Coronary artery (tissue), 2 donors: Measurements from ENCODE around the gene TNS4.

ENCODE experiments used
- DNase-seq: peaks from one replicate; pipeline ENCODE4 v3.0.0-alpha.2; 2017; ENCODE audit warnings: low spot score
- H3K27ac ChIP-seq, 2 donors: fragments of 200-600 bp; sonication (generic); one replicate each; pipeline ENCODE4 v1.5.1; 2016 to 2019
- H3K4me3 ChIP-seq: fragments of 200-600 bp; sonication (generic); 2 replicates; pipeline ENCODE4 v1.5.1; 2016; ENCODE audit warnings: mild to moderate bottlenecking, moderate library complexity
- TF ChIP-seq, protein P1 (sequence below): fragments of 200-600 bp; sonication (generic); IDR thresholded peaks from one replicate; pipeline ENCODE4 v1.5.1; 2019; ENCODE audit warnings: antibody characterized with exemption

TNS4 gene

DNA sequence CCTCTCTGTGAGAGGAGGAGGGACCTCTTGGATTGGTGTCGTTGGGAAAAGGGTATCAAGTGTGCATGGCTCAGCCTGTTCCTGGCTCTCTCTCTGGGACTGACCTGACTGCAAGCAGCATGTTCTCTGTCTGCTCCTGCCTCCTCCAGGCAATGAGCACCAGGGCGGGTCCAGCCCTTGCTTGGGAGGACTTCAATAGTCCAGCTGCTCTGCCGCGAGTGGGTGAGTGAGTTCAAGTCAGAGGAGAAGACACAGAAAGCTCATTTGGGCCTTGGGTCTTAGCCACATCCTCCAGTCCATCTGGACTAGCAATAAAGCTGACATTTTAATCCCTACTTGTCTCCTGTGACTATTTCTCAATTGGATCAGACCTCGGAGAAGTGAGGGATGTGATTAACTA, 25.2 kb upstream of the TNS4 start:
- TF ChIP-seq, protein P1, sequence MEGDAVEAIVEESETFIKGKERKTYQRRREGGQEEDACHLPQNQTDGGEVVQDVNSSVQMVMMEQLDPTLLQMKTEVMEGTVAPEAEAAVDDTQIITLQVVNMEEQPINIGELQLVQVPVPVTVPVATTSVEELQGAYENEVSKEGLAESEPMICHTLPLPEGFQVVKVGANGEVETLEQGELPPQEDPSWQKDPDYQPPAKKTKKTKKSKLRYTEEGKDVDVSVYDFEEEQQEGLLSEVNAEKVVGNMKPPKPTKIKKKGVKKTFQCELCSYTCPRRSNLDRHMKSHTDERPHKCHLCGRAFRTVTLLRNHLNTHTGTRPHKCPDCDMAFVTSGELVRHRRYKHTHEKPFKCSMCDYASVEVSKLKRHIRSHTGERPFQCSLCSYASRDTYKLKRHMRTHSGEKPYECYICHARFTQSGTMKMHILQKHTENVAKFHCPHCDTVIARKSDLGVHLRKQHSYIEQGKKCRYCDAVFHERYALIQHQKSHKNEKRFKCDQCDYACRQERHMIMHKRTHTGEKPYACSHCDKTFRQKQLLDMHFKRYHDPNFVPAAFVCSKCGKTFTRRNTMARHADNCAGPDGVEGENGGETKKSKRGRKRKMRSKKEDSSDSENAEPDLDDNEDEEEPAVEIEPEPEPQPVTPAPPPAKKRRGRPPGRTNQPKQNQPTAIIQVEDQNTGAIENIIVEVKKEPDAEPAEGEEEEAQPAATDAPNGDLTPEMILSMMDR = no peak
- DNase-seq = peak; percentile 78
- H3K27ac ChIP-seq = no peak overlapping the region

DNA sequence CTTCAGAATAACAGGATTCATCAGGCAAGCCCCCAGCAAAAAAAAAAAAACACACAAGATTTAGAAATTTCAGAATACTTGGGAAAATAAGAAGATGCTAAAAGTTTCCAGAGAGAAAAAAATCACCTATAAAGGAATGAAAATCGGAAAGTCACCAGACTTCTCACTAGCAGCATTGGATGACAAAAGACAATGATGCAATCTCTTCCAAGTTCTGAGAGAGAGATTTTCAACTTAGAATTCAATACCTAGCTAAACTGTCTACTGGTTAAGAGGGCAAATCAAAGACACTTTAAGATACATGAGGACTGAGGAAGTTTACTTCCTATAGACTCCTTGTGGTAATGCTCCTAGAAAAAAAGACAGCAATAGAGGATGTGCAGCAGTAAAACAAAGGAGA, 23.9 kb upstream of the TNS4 start:
- H3K4me3 ChIP-seq = no peak overlapping the region
- no peak for DNase-seq
- TF ChIP-seq, protein P1 = no peak
- no peak overlapping the region for H3K27ac ChIP-seq

More for the DNA sequence above, 25.2 kb upstream of the TNS4 start:
- H3K4me3 ChIP-seq = no peak overlapping the region

DNA sequence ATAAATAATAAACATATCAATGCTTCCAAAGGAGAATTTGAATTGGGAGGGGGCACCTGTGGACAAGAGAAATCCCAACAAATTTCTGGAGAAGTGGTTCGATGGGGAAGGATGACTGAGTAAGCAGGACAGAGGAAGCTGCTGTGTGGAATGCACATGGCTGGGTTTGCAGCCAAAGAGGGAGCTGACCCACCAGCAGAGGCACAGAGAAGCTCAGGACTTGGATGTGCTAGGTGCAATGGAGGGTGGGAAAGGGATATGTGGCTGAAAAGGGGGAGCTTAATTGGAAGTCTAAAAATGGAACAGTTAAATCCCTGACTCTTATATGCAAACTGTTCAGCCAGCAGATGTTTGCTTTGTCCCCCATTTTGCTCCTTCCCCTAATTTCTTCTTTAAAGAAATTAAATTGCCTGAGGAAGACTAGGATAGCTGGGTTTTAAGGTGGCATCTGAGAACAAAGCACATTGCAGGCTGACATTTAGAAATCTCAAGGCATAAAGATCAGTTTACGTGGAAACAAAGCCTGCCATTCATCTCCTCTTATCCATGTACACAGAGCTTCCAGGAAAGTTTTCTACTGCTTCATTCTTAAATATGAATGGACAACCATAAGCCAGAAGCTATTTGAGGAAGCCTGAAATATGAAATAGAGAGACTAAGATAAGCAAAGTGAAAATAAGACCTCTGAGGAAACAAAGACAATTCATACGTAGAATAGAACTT, 23.0 kb upstream of the TNS4 start:
- TF ChIP-seq, protein P1 = no peak
- Histone ChIP-seq H3K4me3 (no peak overlapping the region), H3K27ac (no peak overlapping the region)
- peak; percentile 9 for DNase-seq

DNA sequence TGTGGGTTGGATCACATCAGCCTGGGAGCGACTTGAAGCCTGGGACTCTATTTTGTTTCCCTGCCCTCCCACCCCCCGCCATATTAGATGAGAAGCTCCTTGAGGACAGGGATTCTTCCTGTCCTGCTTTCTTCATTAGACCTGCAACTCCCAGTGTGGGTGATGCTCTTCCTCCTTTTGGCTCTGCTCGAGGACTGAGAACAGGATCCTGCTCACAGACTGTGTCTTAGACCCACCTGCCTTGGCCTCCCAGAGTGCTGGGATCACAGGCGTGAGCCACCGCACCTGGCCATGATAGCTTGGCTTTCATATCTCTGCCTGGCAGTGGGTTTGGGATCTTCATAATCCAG, 21.5 kb upstream of the TNS4 start:
- no peak for DNase-seq
- Histone ChIP-seq H3K27ac (peak overlapping the region in 1 of 2 donors; percentile 72), H3K4me3 (no peak overlapping the region)
- TF ChIP-seq, protein P1 = no peak

DNA sequence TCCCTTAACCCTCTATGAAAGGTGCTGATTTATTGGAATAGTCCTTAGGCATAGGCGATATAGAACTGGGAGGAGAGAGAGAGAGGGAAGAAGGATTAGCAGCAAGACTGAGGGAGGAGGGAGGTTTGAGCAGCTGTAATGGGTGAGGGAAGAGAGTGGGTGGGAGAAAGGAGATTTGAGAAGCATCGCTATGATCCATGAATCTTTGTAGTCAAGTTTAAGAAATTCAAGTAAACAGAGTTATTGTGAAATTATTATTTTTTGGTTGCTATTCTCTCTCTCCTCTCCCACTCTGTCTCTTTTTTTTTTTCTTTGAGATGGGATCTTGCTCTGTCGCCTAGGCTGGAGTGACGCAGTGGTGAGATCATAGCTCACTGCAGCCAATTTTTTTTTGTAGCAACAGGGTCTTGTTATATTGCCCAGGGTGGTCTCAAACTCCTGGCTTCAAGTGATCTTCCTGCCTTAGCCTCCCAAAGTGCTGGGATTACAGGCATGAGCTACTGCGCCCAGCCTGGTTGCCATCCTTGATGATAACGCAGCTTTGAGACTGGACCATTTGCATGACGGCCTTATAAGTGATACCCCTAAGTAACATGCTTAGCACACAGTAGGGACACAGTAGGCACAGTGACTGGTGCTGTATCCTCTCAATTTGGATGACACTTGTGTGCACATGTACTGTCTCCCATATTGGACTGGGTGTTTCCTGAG, 21.0 kb upstream of the TNS4 start:
- Histone ChIP-seq H3K27ac (peak overlapping the region in 1 of 2 donors; percentile 80), H3K4me3 (no peak overlapping the region)
- DNase-seq = peak; percentile 54
- TF ChIP-seq, protein P1 = no peak

DNA sequence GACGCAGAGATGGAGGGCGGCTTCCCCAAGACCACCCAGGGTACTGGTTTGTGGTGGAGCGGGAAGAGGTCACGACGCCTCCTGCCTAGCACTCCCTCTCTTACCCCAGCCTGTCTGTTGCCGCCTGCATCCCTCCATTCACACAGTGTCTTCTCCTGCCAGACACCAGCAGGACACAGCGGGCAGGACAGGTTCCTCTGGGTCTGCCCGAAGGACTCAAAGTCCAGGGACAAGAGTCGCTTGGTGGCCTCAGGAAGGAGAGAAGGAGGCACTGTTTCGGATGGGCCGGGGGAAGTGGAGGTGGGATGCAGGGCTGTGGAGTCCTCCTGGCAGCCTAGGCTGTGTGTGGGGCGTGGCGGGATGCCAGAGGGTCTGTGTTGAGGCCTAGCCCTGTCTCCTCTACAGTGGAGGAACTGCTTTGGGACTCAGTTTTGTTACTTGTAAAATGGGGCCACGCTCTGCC, 19.6 kb upstream of the TNS4 start:
- Histone ChIP-seq H3K4me3 (no peak overlapping the region), H3K27ac (peak overlapping the region in 1 of 2 donors; percentile 80)
- DNase-seq = peak; percentile 67
- TF ChIP-seq, protein P1 = no peak
